ENCODE results near the gene SH2D1B. TPM values are rescaled to one million over a fixed set of nuclear protein-coding genes. Genes with fewer than 3 reads are reported as not detected.

SH2D1B gene
- total RNA-seq, 4 donors from 2014 or later = 0.37 to 1.4 (median 0.81) TPM

- Histone ChIP-seq H3K4me1 (peaks cover 19 to 43% (median 26%) of the 10 kb centered on the region in 4 donors), H3K4me3 (no peak overlapping the region), H3K36me3 (no peaks in the 10 kb centered on the region), H3K27ac (no peak overlapping the region), H3K9me3 (no peaks in the 10 kb centered on the region), H3K27me3 (no peaks in the 10 kb centered on the region)
- in situ Hi-C loops (cut with MboI; ENCODE audit: low pct_ligation_motif_present in 1 of 4, low pct_unique_long_range_greater_than_20kb in 1 of 4, low sequenced_read_pairs in 3 of 4) = loop anchor here in 2 of 4 donors (10.0 to 25.0 kb wide), 2 partner anchors 330 to 597 kb away; no protein-coding TSS in a partner anchor
- DNase-seq = no peak
- WGBS, 2 donors (ENCODE audit: low coverage in 1 of 2) = 94 to 100% methylated on average over 2 to 10 of the region's 10 CpGs
- TF ChIP-seq EP300 (IDR thresholded peaks at IDR 0.05; ENCODE audit: low read depth) (no peak), CTCF (IDR thresholded peaks at IDR 0.05) (no peak), POLR2AphosphoS5 (IDR thresholded peaks at IDR 0.05) (no peak), POLR2A (IDR thresholded peaks at IDR 0.05) (no peak)
- intact Hi-C loops (cut with DNase I; ENCODE audit: low total_unique reads) = no loop called here
These were observed 27.2 kb downstream of the SH2D1B start for GRCh38 chr1:162384601-162385279.

- H3K4me3 ChIP-seq = no peak overlapping the region
- in situ Hi-C loops (cut with MboI; ENCODE audit: low pct_ligation_motif_present in 1 of 4, low pct_unique_long_range_greater_than_20kb in 1 of 4, low sequenced_read_pairs in 3 of 4) (loop anchor here in 2 of 4 donors (10.0 to 25.0 kb wide), 2 partner anchors 329 to 597 kb away; no protein-coding TSS in a partner anchor), intact Hi-C loops (cut with DNase I; ENCODE audit: low total_unique reads) (no loop called here)
- no peaks in the 10 kb centered on the region for H3K36me3 ChIP-seq
- no peaks in the 10 kb centered on the region for H3K9me3 ChIP-seq
- no peak overlapping the region for H3K27ac ChIP-seq
- peaks cover 19 to 38% (median 24%) of the 10 kb centered on the region in 4 donors for H3K4me1 ChIP-seq
- WGBS, 2 donors (ENCODE audit: low coverage in 1 of 2) = 92% methylated on average over 6 of the region's 6 CpGs; no CpG with 5 or more reads in 1 of the 2 donors
- TF ChIP-seq POLR2AphosphoS5 (IDR thresholded peaks at IDR 0.05) = no peak
- TF ChIP-seq CTCF (IDR thresholded peaks at IDR 0.05) = no peak
- no peak for TF ChIP-seq POLR2A (IDR thresholded peaks at IDR 0.05)
- no peak for DNase-seq
- H3K27me3 ChIP-seq = no peaks in the 10 kb centered on the region
These were observed 27.8 kb downstream of the SH2D1B start for GRCh38 chr1:162384116-162384515.

GRCh38 chr1:162383516-162383915 is 28.4 kb downstream of the SH2D1B start:
- Histone ChIP-seq H3K36me3 (no peaks in the 10 kb centered on the region), H3K4me1 (peaks cover 16 to 32% (median 21%) of the 10 kb centered on the region in 4 donors), H3K9me3 (no peaks in the 10 kb centered on the region), H3K4me3 (no peak overlapping the region), H3K27me3 (no peaks in the 10 kb centered on the region), H3K27ac (peak overlapping the region in 1 of 4 donors; percentile 94)
- DNase-seq = no peak
- intact Hi-C loops (cut with DNase I; ENCODE audit: low total_unique reads) (no loop called here), in situ Hi-C loops (cut with MboI; ENCODE audit: low pct_ligation_motif_present in 1 of 4, low pct_unique_long_range_greater_than_20kb in 1 of 4, low sequenced_read_pairs in 3 of 4) (loop anchor here in 2 of 4 donors (10.0 to 25.0 kb wide), 2 partner anchors 329 to 596 kb away; no protein-coding TSS in a partner anchor)
- WGBS, 2 donors (ENCODE audit: low coverage in 1 of 2) = 90 to 93% methylated on average over 3 to 8 of the region's 8 CpGs
- TF ChIP-seq POLR2AphosphoS5 (IDR thresholded peaks at IDR 0.05) (no peak), CTCF (IDR thresholded peaks at IDR 0.05) (no peak), EP300 (IDR thresholded peaks at IDR 0.05; ENCODE audit: low read depth) (no peak), POLR2A (IDR thresholded peaks at IDR 0.05) (no peak)

- TF ChIP-seq POLR2AphosphoS5 (IDR thresholded peaks at IDR 0.05) = no peak
- no peak for TF ChIP-seq POLR2A (IDR thresholded peaks at IDR 0.05)
- no peak for TF ChIP-seq CTCF (IDR thresholded peaks at IDR 0.05)
- no peak for TF ChIP-seq EP300 (IDR thresholded peaks at IDR 0.05; ENCODE audit: low read depth)
- Histone ChIP-seq H3K4me3 (no peak overlapping the region), H3K9me3 (no peaks in the 10 kb centered on the region), H3K36me3 (no peaks in the 10 kb centered on the region), H3K27me3 (no peaks in the 10 kb centered on the region), H3K4me1 (peaks cover 16 to 29% (median 21%) of the 10 kb centered on the region in 4 donors), H3K27ac (peak overlapping the region; percentile 92 to 94 (median 92))
- in situ Hi-C loops (cut with MboI; ENCODE audit: low pct_ligation_motif_present in 1 of 4, low pct_unique_long_range_greater_than_20kb in 1 of 4, low sequenced_read_pairs in 3 of 4) = loop anchor here in 2 of 4 donors (10.0 to 25.0 kb wide), 2 partner anchors 328 to 596 kb away; no protein-coding TSS in a partner anchor
- DNase-seq = no peak
- intact Hi-C loops (cut with DNase I; ENCODE audit: low total_unique reads) = no loop called here
- 92 to 100% methylated on average over 1 to 6 of the region's 6 CpGs for WGBS, 2 donors (ENCODE audit: low coverage in 1 of 2)
These were observed 28.8 kb downstream of the SH2D1B start for GRCh38 chr1:162383091-162383490.
